GM12878 (cell line): ENCODE results near the gene SRPK2. TPM values are rescaled to one million over a fixed set of nuclear protein-coding genes. Genes with fewer than 3 reads are reported as not detected.
"Not testable (repeated sequence)": the region's sequence is repeated elsewhere in the genome, so short reads cannot be mapped to it uniquely, and the experiment has no call there.

ENCODE experiments used
- ATAC-seq: fragments of 200-7000 bp; cut with Tn5 transposase; 3 replicates; pipeline ENCODE4 v1.9.1; 2020; ENCODE audit warnings: mild to moderate bottlenecking, moderate library complexity
- BruUV-seq: library from RNA; stranded (reverse); fragments of 400-500 nt; replicated peaks from 2 replicates; lab custom pipeline; 2021; lab: Mats Ljungman, UMichigan
- CTCF ChIA-PET: fragments of 300-600 bp; sonication (Branson Sonifier 250); formaldehyde crosslinking; extraction: SDS; loops from one replicate; lab custom pipeline; 2021; ENCODE audit warnings: inconsistent platforms; lab: Yijun Ruan, JAX
- POLR2A ChIA-PET: fragments of 350-600 bp; formaldehyde crosslinking; extraction: SDS; loops from one replicate; lab custom pipeline; 2021; ENCODE audit warnings: inconsistent platforms; lab: Charles Lee
- RAD21 ChIA-PET: fragments of 300-600 bp; sonication (Branson Sonifier 250); formaldehyde crosslinking; loops from one replicate; lab custom pipeline; 2023; ENCODE audit warnings: antibody characterized with exemption; ENCODE audit not compliant: unreplicated experiment; lab: Charles Lee
- SMC1A ChIA-PET: fragments of 300-600 bp; sonication (Branson Sonifier 250); formaldehyde crosslinking; loops from one replicate; lab custom pipeline; 2023; ENCODE audit not compliant: unreplicated experiment, uncharacterized antibody; lab: Charles Lee
- DNase-seq: peaks from one replicate; pipeline ENCODE4 v3.0.0-alpha.2; 2011; ENCODE audit warnings: low read depth, low spot score
- FAIRE-seq: peaks from 3 replicates; lab custom pipeline; 2011; peaks lifted over from hg19 to GRCh38; lab: Jason Lieb, UNC
- H2AFZ ChIP-seq: 2 replicates; pipeline ENCODE4 v1.6.0; 2011; ENCODE audit warnings: low read depth, low read length, control low read depth; ENCODE audit not compliant: control insufficient read depth
- H3K27ac ChIP-seq: 2 replicates; pipeline ENCODE4 v1.5.1; 2011; ENCODE audit warnings: control low read depth; ENCODE audit not compliant: control insufficient read depth, insufficient read depth
- H3K27me3 ChIP-seq, 2 experiments: replicated peaks in 1 of 2; 2 replicates each; pipeline versions ENCODE4 v1.6.0 to v1.6.1; 2011; ENCODE audit warnings: low read length in 1 of 2; ENCODE audit not compliant: control insufficient read depth in 2 of 2, insufficient read depth in 2 of 2
- H3K36me3 ChIP-seq, 2 experiments: 2 replicates each; pipeline ENCODE4 v1.5.1; 2011; ENCODE audit warnings: low read length in 1 of 2; ENCODE audit not compliant: control insufficient read depth in 2 of 2, insufficient read depth in 2 of 2
- H3K4me1 ChIP-seq: 2 replicates; pipeline ENCODE4 v1.6.1; 2011; ENCODE audit warnings: mild to moderate bottlenecking, low read length, moderate library complexity, mixed read lengths; ENCODE audit not compliant: control insufficient read depth, insufficient read depth
- H3K4me2 ChIP-seq: 2 replicates; pipeline ENCODE4 v1.6.0; 2011; ENCODE audit warnings: control low read depth; ENCODE audit not compliant: control insufficient read depth, insufficient read depth
- H3K4me3 ChIP-seq: fragments of 200-600 bp; sonication (generic); 2 replicates; pipeline ENCODE4 v1.5.1; 2016
- H3K79me2 ChIP-seq: 2 replicates; pipeline ENCODE4 v1.6.0; 2011; ENCODE audit warnings: low read length; ENCODE audit not compliant: control insufficient read depth, insufficient read depth
- H3K9ac ChIP-seq: 2 replicates; pipeline ENCODE4 v1.8.0; 2011; ENCODE audit warnings: low read length, control low read depth, mixed read lengths; ENCODE audit not compliant: control insufficient read depth, insufficient read depth
- H3K9me3 ChIP-seq: replicated peaks from 3 replicates; pipeline ENCODE4 v1.5.1; 2011; ENCODE audit warnings: mild to moderate bottlenecking, low read length; ENCODE audit not compliant: control insufficient read depth, insufficient read depth
- H4K20me1 ChIP-seq: 2 replicates; pipeline ENCODE4 v1.6.0; 2011; ENCODE audit not compliant: control insufficient read depth, insufficient read depth
- WGBS: methylation state at CpG from one replicate; pipeline ENCODE4 v1.1.6; 2016; ENCODE audit warnings: low lambda C conversion rate; ENCODE audit not compliant: insufficient replicate concordance, insufficient coverage; ENCODE audit errors: missing lambda C conversion rate; 5-methylcytosine and 5-hydroxymethylcytosine counted together
- in situ Hi-C: fragments of 300-500 bp; cut with MboI; formaldehyde crosslinking; loops from 9 replicates; pipeline ENCODE4 v1.14.3; 2018; ENCODE audit warnings: mixed read lengths
- intact Hi-C: fragments of 100-400 bp; cut with micrococcal nuclease; formaldehyde crosslinking; loops from one replicate; pipeline ENCODE4 v1.14.2; 2022; ENCODE audit not compliant: unreplicated experiment
- polyA plus RNA-seq, 11 experiments: library from polyadenylated mRNA; depleted of rRNA in 4 of 11; unstranded in 6 of 11; stranded (reverse) in 5 of 11; fragments of >200 nt; fragmentation: Nextera tagmentation in 4 of 11; fragmentation: Illumina TruSeq in 1 of 11; extraction: Ambion mirVana in 4 of 11; extraction: Trizol in 1 of 11; gene quantifications; 1 replicate in 1 of 11; 2 replicates in 10 of 11; pipeline versions ENCODE4 v1.2.1 to v1.2.3, GENCODE V29; 2011 to 2016; ENCODE audit warnings: inconsistent platforms in 2 of 11, missing spikeins in 2 of 11, low read depth in 1 of 11
- total RNA-seq, 4 experiments: library from RNA; depleted of rRNA in 3 of 4; stranded (reverse); fragments of >200 nt in 3 of 4; fragmentation: Illumina TruSeq in 1 of 4; extraction: Trizol in 1 of 4; gene quantifications; 2 replicates each; pipeline versions ENCODE4 v1.2.1 to v1.2.3, GENCODE V29; 2013 to 2021
- TF ChIP-seq, protein P1 (sequence below): fragments of 450-650 bp; IDR thresholded peaks from 2 replicates; pipeline ENCODE4 v1.6.1; 2017; ENCODE audit warnings: mild to moderate bottlenecking

Gene SRPK2
- total and polyA plus RNA-seq, 10 of the 15 experiments (the other 5 are each of a cell fraction or from before 2014, with no cell fraction given) = 13.2 to 32.8 (median 24.5) TPM

DNA sequence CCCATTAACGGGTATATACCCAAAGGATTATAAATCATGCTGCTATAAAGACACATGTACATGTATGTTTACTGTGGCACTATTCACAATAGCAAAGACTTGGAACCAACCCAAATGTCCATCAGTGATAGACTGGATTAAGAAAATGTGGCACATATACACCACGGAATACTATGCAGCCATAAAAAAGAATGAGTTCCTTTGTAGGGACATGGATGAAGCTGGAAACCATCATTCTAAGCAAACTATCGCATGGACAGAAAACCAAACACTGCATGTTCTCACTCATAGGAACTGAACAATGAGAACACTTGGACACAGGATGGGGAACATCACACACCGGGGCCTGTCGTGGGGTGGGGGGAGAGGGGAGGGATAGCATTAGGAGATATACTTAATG, 26.0 kb downstream of the SRPK2 start:
- H4K20me1 ChIP-seq, intact Hi-C loops, FAIRE-seq, H3K9me3 ChIP-seq, SMC1A ChIA-PET, H3K4me3 ChIP-seq, H3K36me3 ChIP-seq, H3K9ac ChIP-seq, CTCF ChIA-PET, ATAC-seq, DNase-seq, H3K4me2 ChIP-seq, H3K27me3 ChIP-seq, H2AFZ ChIP-seq, H3K27ac ChIP-seq, POLR2A ChIA-PET, RAD21 ChIA-PET, H3K4me1 ChIP-seq, H3K79me2 ChIP-seq, in situ Hi-C loops, BruUV-seq: not testable (repeated sequence)
- 86% methylated on average over 5 of the region's 5 CpGs for WGBS

DNA sequence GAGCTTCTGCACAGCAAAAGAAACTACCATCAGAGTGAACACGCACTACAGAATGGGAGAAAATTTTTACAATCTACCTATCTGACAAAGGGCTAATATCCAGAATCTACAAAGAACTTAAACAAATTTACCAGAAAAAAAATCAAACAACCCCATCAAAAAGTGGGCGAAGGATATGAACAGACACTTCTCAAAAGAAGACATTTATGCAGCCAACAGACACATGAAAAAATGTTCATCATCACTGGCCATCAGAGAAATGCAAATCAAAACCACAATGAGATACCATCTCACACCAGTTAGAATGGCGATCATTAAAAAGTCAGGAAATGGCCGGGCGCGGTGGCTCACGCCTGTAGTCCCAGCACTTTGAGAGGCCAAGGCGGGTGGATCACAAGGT, 26.7 kb downstream of the SRPK2 start:
- H3K27me3 ChIP-seq, H3K4me3 ChIP-seq, H3K9me3 ChIP-seq, H3K4me1 ChIP-seq, DNase-seq, H3K27ac ChIP-seq, H3K4me2 ChIP-seq, H3K9ac ChIP-seq, FAIRE-seq, RAD21 ChIA-PET, in situ Hi-C loops, POLR2A ChIA-PET, H2AFZ ChIP-seq, H3K79me2 ChIP-seq, ATAC-seq, H4K20me1 ChIP-seq, SMC1A ChIA-PET, BruUV-seq, CTCF ChIA-PET, H3K36me3 ChIP-seq, intact Hi-C loops: not testable (repeated sequence)
- 99% methylated on average over 8 of the region's 8 CpGs for WGBS
- TF ChIP-seq, protein P1, sequence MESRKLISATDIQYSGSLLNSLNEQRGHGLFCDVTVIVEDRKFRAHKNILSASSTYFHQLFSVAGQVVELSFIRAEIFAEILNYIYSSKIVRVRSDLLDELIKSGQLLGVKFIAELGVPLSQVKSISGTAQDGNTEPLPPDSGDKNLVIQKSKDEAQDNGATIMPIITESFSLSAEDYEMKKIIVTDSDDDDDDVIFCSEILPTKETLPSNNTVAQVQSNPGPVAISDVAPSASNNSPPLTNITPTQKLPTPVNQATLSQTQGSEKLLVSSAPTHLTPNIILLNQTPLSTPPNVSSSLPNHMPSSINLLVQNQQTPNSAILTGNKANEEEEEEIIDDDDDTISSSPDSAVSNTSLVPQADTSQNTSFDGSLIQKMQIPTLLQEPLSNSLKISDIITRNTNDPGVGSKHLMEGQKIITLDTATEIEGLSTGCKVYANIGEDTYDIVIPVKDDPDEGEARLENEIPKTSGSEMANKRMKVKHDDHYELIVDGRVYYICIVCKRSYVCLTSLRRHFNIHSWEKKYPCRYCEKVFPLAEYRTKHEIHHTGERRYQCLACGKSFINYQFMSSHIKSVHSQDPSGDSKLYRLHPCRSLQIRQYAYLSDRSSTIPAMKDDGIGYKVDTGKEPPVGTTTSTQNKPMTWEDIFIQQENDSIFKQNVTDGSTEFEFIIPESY = peak; percentile 81

DNA sequence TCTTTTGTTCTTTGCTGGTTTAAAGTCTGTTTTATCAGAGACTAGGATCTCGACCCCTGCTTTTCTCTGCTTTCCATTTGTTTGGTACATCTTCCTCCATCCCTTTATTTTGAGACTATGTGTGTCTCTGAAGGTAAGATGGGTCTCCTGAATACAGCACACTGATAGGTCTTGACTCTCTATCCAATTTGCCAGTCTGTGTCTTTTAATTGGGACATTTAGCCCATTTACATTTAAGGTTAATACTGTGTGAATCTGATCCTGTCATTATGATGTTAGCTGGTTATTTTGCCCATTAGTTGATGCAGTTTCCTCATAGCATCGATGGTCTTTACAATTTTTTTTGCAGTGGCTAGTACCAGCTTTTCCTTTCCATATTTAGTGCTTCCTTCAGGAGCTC, 28.6 kb downstream of the SRPK2 start:
- H2AFZ ChIP-seq, FAIRE-seq, intact Hi-C loops, CTCF ChIA-PET, H3K4me2 ChIP-seq, DNase-seq, H3K9ac ChIP-seq, H3K27ac ChIP-seq, in situ Hi-C loops, H3K4me1 ChIP-seq, H3K36me3 ChIP-seq, H3K79me2 ChIP-seq, ATAC-seq, BruUV-seq, H4K20me1 ChIP-seq, RAD21 ChIA-PET, H3K9me3 ChIP-seq, H3K4me3 ChIP-seq, H3K27me3 ChIP-seq: not testable (repeated sequence)
- ChIA-PET SMC1A (interaction anchor here (1.6 kb wide), 1 partner anchor 9 kb away, joined by 3 read pairs; no protein-coding TSS in a partner anchor), POLR2A (interaction anchor here (0.7 kb wide), 1 partner anchor 38 kb away, joined by 4 read pairs; no protein-coding TSS in a partner anchor)
- WGBS = 96% methylated on average over 2 of the region's 2 CpGs
